Gastrocnemius medialis (tissue), 4 donors: ENCODE data around the gene NFKBIE. TPM values are rescaled to one million over a fixed set of nuclear protein-coding genes. Genes with fewer than 3 reads are reported as not detected.

Experiments
- ATAC-seq, 2 donors: fragments of 150-250 bp; one replicate each; pipeline ENCODE4 v1.9.1; 2016
- DNase-seq, 2 donors: peaks; one replicate each; pipeline ENCODE4 v3.0.0-alpha.2; 2019
- H3K27ac ChIP-seq, 4 donors: fragments of 200-600 bp; sonication (generic); 1 replicate in 1 of 4; 2 replicates in 3 of 4; pipeline ENCODE4 v1.5.1; 2016 to 2018; ENCODE audit warnings: mild to moderate bottlenecking in 2 of 4, moderate library complexity in 1 of 4
- H3K27me3 ChIP-seq, 3 donors: fragments of 200-600 bp; sonication (generic) in 2 of 3; 1 replicate in 1 of 3; 2 replicates in 2 of 3; pipeline versions ENCODE4 v1.5.1 to v1.6.0; 2016 to 2019; ENCODE audit warnings: mild to moderate bottlenecking in 1 of 3, moderate library complexity in 1 of 3
- H3K36me3 ChIP-seq, 2 donors: fragments of 200-600 bp; sonication (generic) in 1 of 2; one replicate each; pipeline ENCODE4 v1.5.1; 2017 to 2018
- H3K4me1 ChIP-seq, 2 donors: fragments of 200-600 bp; sonication (generic) in 1 of 2; one replicate each; pipeline ENCODE4 v1.5.1; 2016 to 2017; ENCODE audit warnings: mild to moderate bottlenecking in 2 of 2
- H3K4me3 ChIP-seq, 4 donors: fragments of 200-600 bp; sonication (generic) in 3 of 4; 1 replicate in 1 of 4; 2 replicates in 3 of 4; pipeline ENCODE4 v1.5.1; 2016 to 2019; ENCODE audit warnings: mild to moderate bottlenecking in 2 of 4
- H3K9me3 ChIP-seq, 3 donors: fragments of 200-600 bp; sonication (generic) in 2 of 3; 1 replicate in 1 of 3; 2 replicates in 2 of 3; pipeline ENCODE4 v1.5.1; 2016 to 2019
- POLR2A ChIP-seq, 2 donors: fragments of 450-650 bp; IDR thresholded peaks; one replicate each; pipeline ENCODE4 v1.6.1; 2017; ENCODE audit warnings: antibody characterized with exemption in 2 of 2, mild to moderate bottlenecking in 2 of 2, moderate library complexity in 2 of 2
- in situ Hi-C, 4 donors: fragments of 200-750 bp; cut with MboI; loops; one replicate each; pipeline versions ENCODE4 v1.15.0 to v1.8.0; 2017; ENCODE audit warnings: low sequenced_read_pairs in 4 of 4
- intact Hi-C: fragments of 100-400 bp; cut with DNase I; formaldehyde crosslinking; loops from one replicate; pipeline ENCODE4 v1.15.1; 2023; ENCODE audit warnings: low total_unique reads
- total RNA-seq, 4 donors: library from RNA; depleted of rRNA; stranded (reverse); fragments of >200 nt; gene quantifications; one replicate each; pipeline versions ENCODE4 v1.1.0 to v1.2.3, GENCODE V29; 2016
- TF ChIP-seq, protein P1 (sequence below), 5 experiments: fragments of 450-650 bp in 3 of 5; fragments of 200-600 bp in 2 of 5; sonication (generic) in 2 of 5; IDR thresholded peaks in 4 of 5; conservative IDR thresholded peaks in 1 of 5; 1 replicate in 4 of 5; 2 replicates in 1 of 5; pipeline ENCODE4 v1.5.1; 2016 to 2019; ENCODE audit warnings: antibody characterized with exemption in 5 of 5, mild to moderate bottlenecking in 3 of 5, moderate library complexity in 3 of 5

NFKBIE gene
- total RNA-seq, 4 donors from 2014 or later, result 4.1 to 11.1 (median 10.0) TPM

DNA sequence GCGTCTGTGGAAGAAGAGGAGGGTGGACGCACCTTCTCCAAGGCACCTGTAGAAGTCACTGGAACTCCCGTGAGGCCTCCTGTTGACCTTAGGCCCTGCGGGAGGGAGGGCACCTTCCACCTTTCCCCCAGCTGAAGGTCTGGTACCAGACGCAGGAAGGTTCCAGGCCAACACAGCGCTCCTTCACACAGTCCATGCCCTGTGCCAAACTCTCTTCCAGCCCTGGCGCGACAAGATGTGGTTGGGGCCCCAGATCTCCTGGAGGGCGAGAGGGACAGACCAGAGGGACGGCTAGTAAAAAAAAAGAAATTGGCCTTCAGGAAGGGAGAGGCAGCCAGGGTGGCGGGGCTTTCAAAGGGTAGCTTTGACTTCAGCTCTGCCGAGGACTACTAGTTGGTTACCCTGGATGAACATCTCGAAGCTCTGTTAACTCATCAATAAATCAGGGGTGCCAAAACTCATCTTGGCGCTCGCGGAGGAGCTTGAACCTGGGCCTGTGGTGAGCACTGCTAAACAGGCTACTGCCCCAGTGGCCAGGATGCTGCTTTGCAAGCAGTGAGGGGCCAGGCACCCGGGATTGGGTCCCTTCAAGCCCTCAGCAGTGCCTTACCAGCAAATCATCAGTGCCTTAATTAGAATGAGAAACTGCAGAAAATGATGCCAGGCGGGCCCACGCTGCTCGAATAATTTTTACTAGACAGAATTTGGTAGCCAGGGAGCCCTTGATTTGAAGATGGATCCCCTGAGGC, 32.9 kb upstream of the NFKBIE start:
- no peak for ATAC-seq
- Histone ChIP-seq H3K9me3 (no peaks in the 10 kb centered on the region), H3K27ac (no peak overlapping the region), H3K4me3 (peak overlapping the region in 3 of 4 donors; percentile 57 to 60 (median 59)), H3K4me1 (peaks cover 13 to 15% of the 10 kb centered on the region in 2 donors), H3K36me3 (peaks cover 0 to 29% of the 10 kb centered on the region in 2 donors), H3K27me3 (peaks cover 19 to 30% (median 22%) of the 10 kb centered on the region in 3 donors)
- in situ Hi-C loops, result no loop called here
- intact Hi-C loops, result no loop called here
- TF ChIP-seq, protein P1, sequence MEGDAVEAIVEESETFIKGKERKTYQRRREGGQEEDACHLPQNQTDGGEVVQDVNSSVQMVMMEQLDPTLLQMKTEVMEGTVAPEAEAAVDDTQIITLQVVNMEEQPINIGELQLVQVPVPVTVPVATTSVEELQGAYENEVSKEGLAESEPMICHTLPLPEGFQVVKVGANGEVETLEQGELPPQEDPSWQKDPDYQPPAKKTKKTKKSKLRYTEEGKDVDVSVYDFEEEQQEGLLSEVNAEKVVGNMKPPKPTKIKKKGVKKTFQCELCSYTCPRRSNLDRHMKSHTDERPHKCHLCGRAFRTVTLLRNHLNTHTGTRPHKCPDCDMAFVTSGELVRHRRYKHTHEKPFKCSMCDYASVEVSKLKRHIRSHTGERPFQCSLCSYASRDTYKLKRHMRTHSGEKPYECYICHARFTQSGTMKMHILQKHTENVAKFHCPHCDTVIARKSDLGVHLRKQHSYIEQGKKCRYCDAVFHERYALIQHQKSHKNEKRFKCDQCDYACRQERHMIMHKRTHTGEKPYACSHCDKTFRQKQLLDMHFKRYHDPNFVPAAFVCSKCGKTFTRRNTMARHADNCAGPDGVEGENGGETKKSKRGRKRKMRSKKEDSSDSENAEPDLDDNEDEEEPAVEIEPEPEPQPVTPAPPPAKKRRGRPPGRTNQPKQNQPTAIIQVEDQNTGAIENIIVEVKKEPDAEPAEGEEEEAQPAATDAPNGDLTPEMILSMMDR (IDR thresholded peaks at IDR 0.05 in 4 of 5, conservative IDR thresholded peaks at IDR 0.05 in 1 of 5), result no peak
- TF ChIP-seq POLR2A (IDR thresholded peaks at IDR 0.05), result no peak
- DNase-seq, result no peak

DNA sequence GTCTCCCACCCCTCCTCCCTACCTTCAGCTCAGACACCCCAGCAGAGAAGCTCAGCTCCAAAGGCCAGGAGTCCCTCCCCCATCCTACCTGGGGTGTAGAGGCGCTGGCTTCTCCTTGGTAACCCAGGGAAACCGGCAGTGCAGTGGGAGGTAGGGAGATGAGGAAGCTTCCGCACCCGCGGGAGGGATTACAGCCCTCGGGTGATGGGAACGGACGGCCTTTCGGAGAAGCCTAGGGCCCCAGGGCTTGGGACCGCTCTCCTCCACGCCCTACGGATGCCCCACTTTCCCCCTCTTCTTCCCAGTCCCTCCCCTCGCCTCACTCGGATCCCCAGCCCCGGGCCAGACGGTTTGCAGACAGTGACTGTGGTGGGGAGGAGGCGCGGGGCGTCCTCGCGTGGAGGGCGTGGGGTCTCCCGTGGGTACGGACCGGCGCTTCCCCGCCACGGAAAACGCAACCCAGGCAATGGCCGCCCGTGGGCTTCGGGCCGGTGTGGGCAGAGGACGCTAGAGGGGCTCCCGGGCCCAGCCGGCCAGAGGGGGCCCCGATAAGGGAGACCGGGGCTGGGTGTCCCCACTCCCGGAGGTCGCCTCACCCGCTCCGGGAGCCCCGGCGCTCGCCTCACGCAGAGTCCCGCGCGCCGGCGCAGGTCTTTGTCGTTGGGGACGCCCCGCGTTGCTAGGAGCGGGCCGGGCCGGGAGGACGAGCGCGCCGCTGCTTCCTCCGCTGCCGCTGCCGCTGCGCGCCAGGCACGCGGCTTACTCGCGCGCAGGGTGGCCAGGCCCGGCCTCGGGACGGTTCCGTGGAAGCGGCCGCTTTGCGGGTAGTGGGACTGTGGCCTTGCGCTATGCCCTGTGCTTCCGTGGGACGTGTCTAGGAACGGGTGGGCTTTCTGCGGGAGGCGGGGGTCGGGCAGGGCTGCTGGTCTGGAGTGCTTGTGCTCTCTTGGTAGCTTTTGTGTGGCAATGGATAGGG, 32.0 kb upstream of the NFKBIE start:
- Histone ChIP-seq H3K4me3 (peak overlapping the region; percentile 57 to 64 (median 60)), H3K27ac (no peak overlapping the region), H3K4me1 (peaks cover 13 to 15% of the 10 kb centered on the region in 2 donors), H3K9me3 (no peaks in the 10 kb centered on the region), H3K27me3 (peaks cover 22 to 30% (median 23%) of the 10 kb centered on the region in 3 donors), H3K36me3 (peaks cover 0 to 20% of the 10 kb centered on the region in 2 donors)
- no peak for TF ChIP-seq POLR2A (IDR thresholded peaks at IDR 0.05)
- TF ChIP-seq, protein P1 (IDR thresholded peaks at IDR 0.05 in 4 of 5, conservative IDR thresholded peaks at IDR 0.05 in 1 of 5), result no peak
- intact Hi-C loops (no loop called here), in situ Hi-C loops (no loop called here)
- ATAC-seq (peak; percentile 20 to 45), DNase-seq (no peak)

DNA sequence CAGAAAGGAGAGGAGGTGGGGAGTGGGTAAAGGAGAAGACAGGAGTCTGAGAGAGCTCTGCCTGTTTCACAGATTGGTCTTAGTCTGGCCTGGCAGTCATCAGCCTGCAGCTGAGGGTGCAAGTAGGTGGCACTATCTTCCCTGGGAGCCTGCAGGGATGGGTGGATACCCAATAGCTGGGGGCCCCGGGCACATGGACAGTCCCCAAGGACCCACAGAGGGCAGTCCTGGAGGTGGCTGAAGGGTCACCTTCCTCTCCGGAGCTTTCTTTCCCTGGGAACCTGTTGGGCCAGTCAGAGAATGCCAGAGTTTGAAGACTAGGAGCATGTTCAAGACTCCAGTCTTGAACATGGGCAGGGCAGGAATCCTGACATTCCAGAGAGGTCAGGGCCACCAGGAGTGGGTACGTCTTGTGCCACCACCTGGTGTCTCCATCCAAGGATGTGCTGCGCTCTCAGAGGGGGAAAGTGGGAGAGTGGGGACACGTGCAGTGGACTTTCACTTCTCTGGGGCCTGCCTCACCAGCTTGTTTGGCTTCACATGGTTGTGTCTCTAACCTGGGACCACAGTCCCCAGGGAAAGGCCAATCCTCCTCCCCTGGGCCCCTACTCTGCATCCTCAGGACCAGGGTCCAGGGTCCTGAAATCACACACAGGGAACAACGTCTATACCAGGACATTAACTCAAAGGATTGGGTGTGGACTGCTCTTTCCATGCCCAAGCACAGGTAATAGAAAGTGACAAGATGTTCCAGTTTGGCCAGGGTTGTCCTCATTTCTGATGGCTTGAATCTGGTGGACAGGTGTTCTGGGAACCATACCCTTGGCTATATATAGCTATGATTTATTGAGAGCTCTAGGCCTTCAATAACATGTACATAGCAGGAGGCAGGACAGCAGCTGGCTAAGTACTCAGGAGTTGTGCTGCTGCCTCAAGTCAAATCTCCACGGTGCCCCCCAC, 29.8 kb upstream of the NFKBIE start:
- Histone ChIP-seq H3K4me1 (peaks cover 13 to 15% of the 10 kb centered on the region in 2 donors), H3K27me3 (peaks cover 28 to 42% (median 38%) of the 10 kb centered on the region in 3 donors), H3K27ac (no peak overlapping the region), H3K4me3 (no peak overlapping the region), H3K36me3 (no peaks in the 10 kb centered on the region), H3K9me3 (no peaks in the 10 kb centered on the region)
- ATAC-seq (peak; percentile 22 to 54), DNase-seq (no peak)
- in situ Hi-C loops, result no loop called here
- no peak for TF ChIP-seq POLR2A (IDR thresholded peaks at IDR 0.05)
- TF ChIP-seq, protein P1 (IDR thresholded peaks at IDR 0.05 in 4 of 5, conservative IDR thresholded peaks at IDR 0.05 in 1 of 5), result no peak
- intact Hi-C loops, result no loop called here
